SK-N-SH (cell line): Measurements from ENCODE around the gene SST. TPM values are rescaled to one million over a fixed set of nuclear protein-coding genes. Genes with fewer than 3 reads are reported as not detected.

Experiments
- CTCF ChIA-PET: fragments of 300-600, 350-600 bp; formaldehyde crosslinking; extraction: SDS; loops from one replicate; lab custom pipeline; 2021; lab: Yijun Ruan, JAX
- POLR2A ChIA-PET: fragments of 350-600 bp; sonication (Branson Sonifier 250); formaldehyde crosslinking; extraction: SDS; loops from one replicate; lab custom pipeline; 2020; ENCODE audit warnings: antibody characterized with exemption, inconsistent platforms; lab: Yijun Ruan, JAX
- DNase-seq: peaks from one replicate; pipeline ENCODE4 v3.0.0; 2012
- H2AFZ ChIP-seq: fragments of 200-600 bp; sonication (generic); 2 replicates; pipeline ENCODE4 v1.8.1; 2016; ENCODE audit warnings: antibody characterized with exemption, mild to moderate bottlenecking, low read depth
- H3F3A ChIP-seq: fragments of 200-600 bp; sonication (generic); replicated peaks from 2 replicates; pipeline ENCODE3; 2016; ENCODE audit warnings: antibody characterized with exemption, mild to moderate bottlenecking; ENCODE audit not compliant: insufficient read depth
- H3K27ac ChIP-seq, 2 experiments: fragments of 200-500 bp in 1 of 2; fragments of 200-600 bp in 1 of 2; sonication (Bioruptor generic) in 1 of 2; sonication (generic), shearing (Covaris generic) in 1 of 2; 2 replicates each; pipeline versions ENCODE4 v1.5.1 to v1.6.1; 2014 to 2016; ENCODE audit warnings: low read depth in 2 of 2, inconsistent platforms in 1 of 2, low read length in 1 of 2, mild to moderate bottlenecking in 1 of 2, mixed read lengths in 1 of 2
- H3K27me3 ChIP-seq: fragments of 200-600 bp; sonication (generic), shearing (Covaris generic); 2 replicates; pipeline ENCODE4 v1.6.1; 2016; ENCODE audit warnings: mixed run types; ENCODE audit not compliant: insufficient read depth
- H3K36me3 ChIP-seq, 2 experiments: fragments of 200-500 bp in 1 of 2; fragments of 200-600 bp in 1 of 2; sonication (Bioruptor generic) in 1 of 2; sonication (generic) in 1 of 2; replicated peaks in 1 of 2; 2 replicates each; pipeline versions ENCODE3 to v1.5.1; 2014 to 2016; ENCODE audit warnings: low read length in 1 of 2, mild to moderate bottlenecking in 1 of 2; ENCODE audit not compliant: insufficient read depth in 2 of 2, control insufficient read depth in 1 of 2
- H3K4me1 ChIP-seq, 2 experiments: fragments of 200-500 bp in 1 of 2; fragments of 200-600 bp in 1 of 2; sonication (Bioruptor generic) in 1 of 2; sonication (generic), shearing (Covaris generic) in 1 of 2; 2 replicates each; pipeline versions ENCODE4 v1.5.1 to v1.6.1; 2014 to 2016; ENCODE audit warnings: low read depth in 1 of 2, low read length in 1 of 2, mixed run types in 1 of 2; ENCODE audit not compliant: insufficient read depth in 2 of 2, control insufficient read depth in 1 of 2
- H3K4me2 ChIP-seq: fragments of 200-600 bp; sonication (generic), shearing (Covaris generic); 2 replicates; pipeline ENCODE4 v1.6.1; 2017; ENCODE audit warnings: mixed run types
- H3K4me3 ChIP-seq, 2 experiments: fragments of 200-500 bp in 1 of 2; fragments of 200-600 bp in 1 of 2; sonication (Bioruptor generic) in 1 of 2; sonication (generic), shearing (Covaris generic) in 1 of 2; 2 replicates each; pipeline versions ENCODE4 v1.5.1 to v1.8.1; 2014 to 2016; ENCODE audit warnings: low read depth in 2 of 2, inconsistent platforms in 1 of 2, low read length in 1 of 2, mild to moderate bottlenecking in 1 of 2, mixed read lengths in 1 of 2, moderate library complexity in 1 of 2
- H3K79me2 ChIP-seq: fragments of 200-600 bp; sonication (generic); 2 replicates; pipeline ENCODE4 v1.8.1; 2017; ENCODE audit warnings: mild to moderate bottlenecking; ENCODE audit not compliant: insufficient read depth
- H3K9ac ChIP-seq: fragments of 200-600 bp; sonication (generic); 2 replicates; pipeline ENCODE4 v1.6.1; 2017; ENCODE audit warnings: mixed run types
- H3K9me2 ChIP-seq: fragments of 200-600 bp; sonication (generic); 2 replicates; pipeline ENCODE4 v1.6.1; 2017; ENCODE audit warnings: mixed run types
- H3K9me3 ChIP-seq: fragments of 200-600 bp; sonication (generic); 2 replicates; pipeline ENCODE4 v1.6.1; 2017; ENCODE audit warnings: mixed run types, mild to moderate bottlenecking, moderate library complexity
- H4K20me1 ChIP-seq: fragments of 200-600 bp; sonication (generic); 2 replicates; pipeline ENCODE4 v1.6.1; 2017; ENCODE audit warnings: mild to moderate bottlenecking, mixed run types; ENCODE audit not compliant: insufficient read depth
- CTCF ChIP-seq: fragments of 200-600 bp; sonication (generic); IDR thresholded peaks from 2 replicates; pipeline ENCODE4 v1.6.1; 2017; ENCODE audit warnings: antibody characterized with exemption, mild to moderate bottlenecking, moderate library complexity
- MEF2A ChIP-seq: IDR thresholded peaks from 2 replicates; pipeline ENCODE4 v1.4.0; 2012; ENCODE audit warnings: low read depth, borderline replicate concordance
- NFIC ChIP-seq: IDR thresholded peaks from 2 replicates; pipeline ENCODE4 v1.4.0; 2012; ENCODE audit warnings: borderline replicate concordance
- NRF1 ChIP-seq: IDR thresholded peaks from 2 replicates; pipeline ENCODE4 v1.6.1; 2012; ENCODE audit warnings: low read depth, mild to moderate bottlenecking, low read length
- POLR2AphosphoS5 ChIP-seq: IDR thresholded peaks from 2 replicates; pipeline ENCODE4 v1.6.1; 2012; ENCODE audit warnings: low read depth, low read length
- REST ChIP-seq: IDR thresholded peaks from 2 replicates; pipeline ENCODE4 v1.6.1; 2012; ENCODE audit warnings: mild to moderate bottlenecking, low read depth, low read length, moderate library complexity
- TAF1 ChIP-seq: IDR thresholded peaks from 2 replicates; pipeline ENCODE4 v1.6.1; 2012; ENCODE audit warnings: low read depth, mild to moderate bottlenecking, low read length, moderate library complexity, borderline replicate concordance
- TEAD4 ChIP-seq: IDR thresholded peaks from 2 replicates; pipeline ENCODE4 v1.4.0; 2012; ENCODE audit warnings: mild to moderate bottlenecking, borderline replicate concordance; ENCODE audit not compliant: insufficient read depth
- USF1 ChIP-seq: IDR thresholded peaks from 2 replicates; pipeline ENCODE4 v1.4.0; 2012; ENCODE audit warnings: low read depth, borderline replicate concordance
- WGBS: methylation state at CpG from one replicate; pipeline ENCODE4 v1.1.6; 2017; ENCODE audit warnings: low lambda C conversion rate; 5-methylcytosine and 5-hydroxymethylcytosine counted together
- polyA plus RNA-seq, 3 experiments: library from polyadenylated mRNA; depleted of rRNA; stranded (reverse); fragments of >200 nt; gene quantifications; 2 replicates each; pipeline ENCODE4 v1.2.3, GENCODE V29; 2012

Gene SST
- polyA plus RNA-seq, 1 of the 3 experiments (the other 2 are of a cell fraction): not detected

GRCh38 chr3:187693431-187693830 lies 23.2 kb upstream of the SST start:
- no peak overlapping the region for H3K4me2 ChIP-seq
- no peak overlapping the region for H3K4me3 ChIP-seq
- no peaks in the 10 kb centered on the region for H3K9me3 ChIP-seq
- ChIA-PET POLR2A (no interaction called here), CTCF (interaction anchor here (1.3 to 3.1 kb wide), 3 partner anchors 12 to 375 kb away, joined by 3 to 22 read pairs (median 4); no protein-coding TSS in a partner anchor)
- no peak overlapping the region for H3K9ac ChIP-seq
- no peaks in the 10 kb centered on the region for H3K4me1 ChIP-seq
- no peaks in the 10 kb centered on the region for H3K9me2 ChIP-seq
- no peaks in the 10 kb centered on the region for H3K79me2 ChIP-seq
- no peak overlapping the region for H3K27ac ChIP-seq
- H4K20me1 ChIP-seq: no peaks in the 10 kb centered on the region
- WGBS: 92% methylated on average over 1 of the region's 1 CpG
- H2AFZ ChIP-seq: no peak overlapping the region
- peaks cover 42% of the 10 kb centered on the region; the same call in 1 of the 2 replicates for H3K27me3 ChIP-seq
- no peaks in the 10 kb centered on the region for H3K36me3 ChIP-seq
- H3F3A ChIP-seq: no peaks in the 10 kb centered on the region
- no peak for DNase-seq
- TF ChIP-seq TAF1 (no peak), USF1 (no peak), POLR2AphosphoS5 (no peak), MEF2A (no peak), TEAD4 (no peak), CTCF (no peak)
- TF ChIP-seq, all 33 proteins: peak for 0

- no peak for DNase-seq
- CTCF ChIA-PET: interaction anchor here (4.7 kb wide), 1 partner anchor 10 kb away, joined by 27 read pairs; no protein-coding TSS in a partner anchor
- 0% methylated on average over 4 of the region's 4 CpGs for WGBS
Observed at GRCh38 chr3:187689984-187690383, 19.8 kb upstream of the SST start.

More at GRCh38 chr3:187689984-187690383, 19.8 kb upstream of the SST start:
- H3K9ac ChIP-seq: no peak overlapping the region
- H3K27ac ChIP-seq: no peak overlapping the region
- H3K4me3 ChIP-seq: no peak overlapping the region
- no peaks in the 10 kb centered on the region for H3K79me2 ChIP-seq
- H3K9me2 ChIP-seq: no peaks in the 10 kb centered on the region
- no peaks in the 10 kb centered on the region for H4K20me1 ChIP-seq
- H3K9me3 ChIP-seq: peaks cover 7% of the 10 kb centered on the region; the same call in 1 of the 2 replicates
- POLR2A ChIA-PET: no interaction called here
- H3F3A ChIP-seq: peaks cover 2% of the 10 kb centered on the region
- no peak overlapping the region for H2AFZ ChIP-seq
- H3K36me3 ChIP-seq: no peaks in the 10 kb centered on the region
- no peaks in the 10 kb centered on the region for H3K4me1 ChIP-seq
- no peak for TF ChIP-seq REST
- no peak for TF ChIP-seq CTCF
- TF ChIP-seq NFIC: no peak
- TF ChIP-seq NRF1: no peak
- peaks cover 30% of the 10 kb centered on the region; the same call in 1 of the 2 replicates for H3K27me3 ChIP-seq
- H3K4me2 ChIP-seq: no peak overlapping the region
